Hindlimb muscle (tissue), 1 donor: ENCODE data around the gene PPDPF. TPM values are rescaled to one million over a fixed set of nuclear protein-coding genes. Genes with fewer than 3 reads are reported as not detected.
"Not testable (repeated sequence)": the region's sequence is repeated elsewhere in the genome, so short reads cannot be mapped to it uniquely, and the experiment has no call there.

Experiments
- DNase-seq: peaks from one replicate; pipeline ENCODE4 v3.0.0-alpha.2; 2013
- polyA plus RNA-seq: library from polyadenylated mRNA; unstranded; fragments of 120-200 nt; gene quantifications from one replicate; pipeline ENCODE4 v1.2.1, GENCODE V29; 2013; ENCODE audit not compliant: insufficient read length

Gene PPDPF
- polyA plus RNA-seq: 287 TPM

- DNase-seq: peak; percentile 88
Observed at GRCh38 chr20:63520504-63520933, at the start of gene PPDPF. Gene PPDPF (plus strand): TSS chr20:63520765. CDS start chr20:63521309, 544 bp downstream.

GRCh38 chr20:63471002-63471716 is 49.4 kb upstream of the PPDPF start:
- no peak for DNase-seq

GRCh38 chr20:63471717-63471980 is 48.9 kb upstream of the PPDPF start:
- DNase-seq: no peak

GRCh38 chr20:63471981-63472831 is 48.4 kb upstream of the PPDPF start, which contains the start of gene KCNQ2:
Gene KCNQ2 (minus strand): TSS chr20:63472655. CDS start chr20:63472463, 192 bp downstream.
- no peak for DNase-seq

- no peak for DNase-seq
Observed at GRCh38 chr20:63472862-63473390, 47.6 kb upstream of the PPDPF start.

- DNase-seq: no peak
Observed at GRCh38 chr20:63473555-63474449, 46.8 kb upstream of the PPDPF start.

- no peak for DNase-seq
Observed at GRCh38 chr20:63475209-63475608, 45.4 kb upstream of the PPDPF start.

GRCh38 chr20:63477061-63477616 is 43.4 kb upstream of the PPDPF start:
- no peak for DNase-seq

- DNase-seq: no peak
Observed at GRCh38 chr20:63477944-63478343, 42.6 kb upstream of the PPDPF start.

GRCh38 chr20:63478346-63479302 is 41.9 kb upstream of the PPDPF start:
- no peak for DNase-seq

GRCh38 chr20:63479695-63480419 is 40.7 kb upstream of the PPDPF start:
- not testable (repeated sequence) for DNase-seq

GRCh38 chr20:63481503-63481902 is 39.1 kb upstream of the PPDPF start:
- DNase-seq: no peak

- DNase-seq: no peak
Observed at GRCh38 chr20:63482021-63482587, 38.5 kb upstream of the PPDPF start.

- DNase-seq: no peak
Observed at GRCh38 chr20:63483834-63484233, 36.7 kb upstream of the PPDPF start.

- DNase-seq: no peak
Observed at GRCh38 chr20:63484236-63484635, 36.3 kb upstream of the PPDPF start.

GRCh38 chr20:63484651-63485403 is 35.7 kb upstream of the PPDPF start:
- no peak for DNase-seq

- DNase-seq: no peak
Observed at GRCh38 chr20:63486300-63486855, 34.2 kb upstream of the PPDPF start.

- DNase-seq: no peak
Observed at GRCh38 chr20:63487116-63487764, 33.3 kb upstream of the PPDPF start.
